Activated CD8-positive, alpha-beta memory T cell treated with anti-CD3 and anti-CD28 coated beads for 1 hour (primary cell): Measurements from ENCODE around the gene TAPBPL.
"Not testable (repeated sequence)": the region's sequence is repeated elsewhere in the genome, so short reads cannot be mapped to it uniquely, and the experiment has no call there.

Experiments used
- DNase-seq, 2 donors: peaks; one replicate each; pipeline ENCODE4 v3.0.0-alpha.2; 2020; ENCODE audit warnings: low read depth in 1 of 2; ENCODE audit errors: extremely low read depth in 1 of 2

TAPBPL gene

GRCh38 chr12:6489449-6489848 lies 37.6 kb downstream of the TAPBPL start:
- no peak for DNase-seq

GRCh38 chr12:6490673-6491072 lies 38.8 kb downstream of the TAPBPL start:
- not testable (repeated sequence) for DNase-seq

- peak; percentile 83 to 99 for DNase-seq
These were observed 41.1 kb downstream of the TAPBPL start, which contains the start of gene MRPL51 for GRCh38 chr12:6492838-6493496. Gene MRPL51 (minus strand): TSS chr12:6493262. CDS start chr12:6493136, 126 bp downstream.

GRCh38 chr12:6493497-6494257 lies 41.8 kb downstream of the TAPBPL start, which contains the start of gene NCAPD2:
Gene NCAPD2 (plus strand): TSS chr12:6494102. CDS start chr12:6495099, 997 bp downstream.
- DNase-seq = peak; percentile 87 to 88

- DNase-seq = no peak
These were observed 42.5 kb downstream of the TAPBPL start for GRCh38 chr12:6494258-6494743.

GRCh38 chr12:6494968-6495367 lies 43.1 kb downstream of the TAPBPL start:
- no peak for DNase-seq

GRCh38 chr12:6497291-6497690 lies 45.4 kb downstream of the TAPBPL start:
- DNase-seq = not testable (repeated sequence)

- DNase-seq = no peak
These were observed 48.6 kb downstream of the TAPBPL start for GRCh38 chr12:6500466-6500865.

- no peak for DNase-seq
These were observed 55.5 kb downstream of the TAPBPL start for GRCh38 chr12:6507102-6507998.

GRCh38 chr12:6508087-6508486 lies 56.2 kb downstream of the TAPBPL start:
- DNase-seq = no peak
